Keratinocyte (primary cell): ENCODE results near the gene RFX3. TPM values are rescaled to one million over a fixed set of nuclear protein-coding genes. Genes with fewer than 3 reads are reported as not detected.
A peak's percentile ranks its signal among the peaks of the same experiment; 100 is the strongest.

Experiments used
- DNase-seq: peaks from one replicate; pipeline ENCODE4 v3.0.0-alpha.2; 2011; ENCODE audit warnings: low read depth, missing footprints, low spot score
- FAIRE-seq: peaks from 2 replicates; lab custom pipeline; 2011; peaks lifted over from hg19 to GRCh38; lab: Jason Lieb, UNC
- H2AFZ ChIP-seq: 2 replicates; pipeline ENCODE4 v1.6.0; 2012; ENCODE audit warnings: low read length, control low read depth, inconsistent platforms; ENCODE audit not compliant: control insufficient read depth
- H3K27ac ChIP-seq: 2 replicates; pipeline ENCODE4 v1.5.1; 2011; ENCODE audit warnings: low read length; ENCODE audit not compliant: control insufficient read depth, insufficient read depth
- H3K27me3 ChIP-seq: 3 replicates; pipeline ENCODE4 v1.6.0; 2011; ENCODE audit warnings: low read length; ENCODE audit not compliant: control insufficient read depth, insufficient read depth; ENCODE audit errors: extremely low read depth
- H3K36me3 ChIP-seq, 2 experiments: 2 replicates in 1 of 2; 3 replicates in 1 of 2; pipeline ENCODE4 v1.5.1; 2011; ENCODE audit warnings: low read length in 2 of 2, mild to moderate bottlenecking in 1 of 2; ENCODE audit not compliant: control insufficient read depth in 2 of 2, insufficient read depth in 2 of 2; ENCODE audit errors: extremely low read depth in 1 of 2
- H3K4me1 ChIP-seq: 3 replicates; pipeline ENCODE4 v1.5.1; 2011; ENCODE audit warnings: low read length; ENCODE audit not compliant: control insufficient read depth, insufficient read depth; ENCODE audit errors: extremely low read depth
- H3K4me2 ChIP-seq: 3 replicates; pipeline ENCODE4 v1.6.0; 2011; ENCODE audit warnings: low read depth, low read length; ENCODE audit not compliant: control insufficient read depth, insufficient read depth; ENCODE audit errors: extremely low read depth
- H3K4me3 ChIP-seq, 3 experiments: fragments of 200-600 bp in 1 of 3; sonication (generic) in 1 of 3; 2 replicates in 2 of 3; 3 replicates in 1 of 3; pipeline ENCODE4 v1.5.1; 2011 to 2016; ENCODE audit warnings: low read length in 3 of 3, mild to moderate bottlenecking in 3 of 3, control low read depth in 2 of 3, inconsistent platforms in 1 of 3, low read depth in 1 of 3, mixed read lengths in 1 of 3, mixed run types in 1 of 3, moderate library complexity in 1 of 3; ENCODE audit not compliant: control insufficient read depth in 2 of 3, insufficient read depth in 2 of 3; ENCODE audit errors: extremely low read depth in 1 of 3
- H3K79me2 ChIP-seq: 2 replicates; pipeline ENCODE4 v1.6.0; 2012; ENCODE audit warnings: low read length; ENCODE audit not compliant: control insufficient read depth, insufficient read depth
- H3K9ac ChIP-seq: 3 replicates; pipeline ENCODE4 v1.6.0; 2011; ENCODE audit warnings: low read length; ENCODE audit not compliant: control insufficient read depth, insufficient read depth; ENCODE audit errors: extremely low read depth
- H3K9me1 ChIP-seq: 3 replicates; pipeline ENCODE4 v1.6.0; 2011; ENCODE audit warnings: low read length; ENCODE audit not compliant: control insufficient read depth, insufficient read depth; ENCODE audit errors: extremely low read depth
- H3K9me3 ChIP-seq: 2 replicates; pipeline ENCODE4 v1.5.1; 2012; ENCODE audit warnings: low read depth, low read length; ENCODE audit not compliant: control insufficient read depth
- H4K20me1 ChIP-seq: 3 replicates; pipeline ENCODE4 v1.6.0; 2011; ENCODE audit warnings: low read length; ENCODE audit not compliant: control insufficient read depth, insufficient read depth; ENCODE audit errors: extremely low read depth
- CTCF ChIP-seq, 3 experiments: IDR thresholded peaks in 1 of 3; conservative IDR thresholded peaks in 1 of 3; optimal IDR thresholded peaks in 1 of 3; 2 replicates in 2 of 3; 3 replicates in 1 of 3; pipeline versions ENCODE3 to v1.5.1; 2011; ENCODE audit warnings: low read length in 3 of 3, mild to moderate bottlenecking in 3 of 3, moderate library complexity in 2 of 3, control low read depth in 1 of 3, inconsistent platforms in 1 of 3; ENCODE audit not compliant: insufficient read depth in 2 of 3; ENCODE audit errors: extremely low read depth in 1 of 3
- EZH2 ChIP-seq: IDR thresholded peaks from one replicate; pipeline ENCODE4 v1.6.1; 2012; ENCODE audit warnings: inconsistent platforms, mild to moderate bottlenecking, low read length, moderate library complexity
- dilution Hi-C: fragments of 300-500 bp; cut with MboI; formaldehyde crosslinking; loops from one replicate; pipeline ENCODE4 v1.7.0; 2020; ENCODE audit warnings: low sequenced_read_pairs; ENCODE audit not compliant: extremely low pct_ligation_motif_present
- polyA plus RNA-seq, 5 experiments: library from polyadenylated mRNA; depleted of rRNA in 3 of 5; stranded (reverse) in 3 of 5; stranded (forward) in 1 of 5; unstranded in 1 of 5; fragments of >200 nt; gene quantifications; 1 replicate in 1 of 5; 2 replicates in 3 of 5; 3 replicates in 1 of 5; pipeline versions ENCODE4 v1.2.1 to v1.2.3, GENCODE V29; 2011 to 2012; ENCODE audit warnings: missing spikeins in 2 of 5, low read depth in 1 of 5, low replicate concordance in 1 of 5

RFX3 gene
- polyA plus RNA-seq, 1 donor (not counting 4 experiments of a cell fraction or from before 2014, with no cell fraction given) = 1.8 TPM

GRCh38 chr9:3528451-3528850 lies 2.6 kb upstream of the RFX3 start:
- H4K20me1 ChIP-seq = no peaks in the 10 kb centered on the region
- TF ChIP-seq EZH2 = no peak
- TF ChIP-seq CTCF (optimal IDR thresholded peaks at IDR 0.05 in 1 of 3, IDR thresholded peaks at IDR 0.05 in 1 of 3, conservative IDR thresholded peaks at IDR 0.05 in 1 of 3; ENCODE audit: extremely low read depth in 1 of 3, insufficient read depth in 2 of 3, low read length in 3 of 3) = no peak
- no peak overlapping the region for H3K27ac ChIP-seq
- no peak overlapping the region for H2AFZ ChIP-seq
- no peak overlapping the region for H3K4me3 ChIP-seq
- H3K36me3 ChIP-seq = no peaks in the 10 kb centered on the region
- H3K79me2 ChIP-seq = peaks cover 24% of the 10 kb centered on the region
- DNase-seq = no peak
- no peak for FAIRE-seq
- H3K4me1 ChIP-seq = peaks cover 14% of the 10 kb centered on the region
- no peaks in the 10 kb centered on the region for H3K9me3 ChIP-seq
- H3K9ac ChIP-seq = no peak overlapping the region
- dilution Hi-C loops = no loop called here
- no peaks in the 10 kb centered on the region for H3K9me1 ChIP-seq
- H3K27me3 ChIP-seq = no peaks in the 10 kb centered on the region
- no peak overlapping the region for H3K4me2 ChIP-seq

GRCh38 chr9:3526997-3527940 lies 1.5 kb upstream of the RFX3 start:
- H3K4me2 ChIP-seq = peak overlapping the region; percentile 97
- DNase-seq (no peak), FAIRE-seq (peak; percentile 39)
- peaks cover 14% of the 10 kb centered on the region for H3K4me1 ChIP-seq
- peak overlapping the region; percentile 100 for H3K27ac ChIP-seq
- H3K9me1 ChIP-seq = no peaks in the 10 kb centered on the region
- TF ChIP-seq EZH2 (no peak), CTCF (optimal IDR thresholded peaks at IDR 0.05 in 1 of 3, IDR thresholded peaks at IDR 0.05 in 1 of 3, conservative IDR thresholded peaks at IDR 0.05 in 1 of 3; ENCODE audit: extremely low read depth in 1 of 3, insufficient read depth in 2 of 3, low read length in 3 of 3) (no peak)
- no peaks in the 10 kb centered on the region for H4K20me1 ChIP-seq
- H3K9me3 ChIP-seq = no peaks in the 10 kb centered on the region
- H2AFZ ChIP-seq = peak overlapping the region; percentile 94
- H3K9ac ChIP-seq = peak overlapping the region; percentile 100
- no peaks in the 10 kb centered on the region for H3K27me3 ChIP-seq
- peaks cover 24% of the 10 kb centered on the region for H3K79me2 ChIP-seq
- peak overlapping the region; percentile 92 to 97 (median 95) for H3K4me3 ChIP-seq
- H3K36me3 ChIP-seq = no peaks in the 10 kb centered on the region
- dilution Hi-C loops = no loop called here
